ENCODE data around the gene EIF3A. TPM values are rescaled to one million over a fixed set of nuclear protein-coding genes. Genes with fewer than 3 reads are reported as not detected.

EIF3A gene
- polyA plus RNA-seq, 1 donor from 2014 or later: 38.6 TPM

DNA sequence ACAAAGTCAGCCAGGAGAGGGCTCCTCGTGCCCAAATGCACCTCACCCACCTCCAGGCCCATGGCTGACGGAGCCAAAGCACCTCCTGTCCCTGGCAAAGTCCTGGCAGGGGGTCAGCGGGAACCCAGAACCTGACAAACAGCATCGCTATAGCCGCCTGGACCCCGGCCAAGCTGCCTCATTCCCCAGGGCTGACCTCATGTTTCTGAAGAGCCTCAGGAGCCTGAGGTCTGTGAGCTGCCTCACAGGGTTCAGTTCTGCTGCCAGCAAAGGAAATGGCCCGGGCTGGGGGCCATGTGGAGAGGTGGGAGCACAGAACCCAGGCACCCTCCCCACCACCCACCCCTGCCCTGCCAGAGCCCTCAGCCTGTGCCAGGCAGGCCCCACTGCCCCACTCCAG is 55.3 kb downstream of the EIF3A start:
- no peaks in the 10 kb centered on the region for H4K20me1 ChIP-seq (ENCODE audit: insufficient read depth)
- H3K79me2 ChIP-seq (replicated peaks; ENCODE audit: insufficient read depth, low read length): no peaks in the 10 kb centered on the region
- no peaks in the 10 kb centered on the region for H3K27me3 ChIP-seq (ENCODE audit: insufficient read depth, low read depth, low read length)
- H3K36me3 ChIP-seq (ENCODE audit: insufficient read depth, low read length): no peaks in the 10 kb centered on the region
- H3K27ac ChIP-seq (ENCODE audit: low read length): no peak overlapping the region
- no peaks in the 10 kb centered on the region for H3K9me3 ChIP-seq (ENCODE audit: low read length)
- no peak overlapping the region for H3K4me3 ChIP-seq (ENCODE audit: low read length)
- H3K9ac ChIP-seq (ENCODE audit: low read length): no peak overlapping the region
- H3K9me2 ChIP-seq (ENCODE audit: insufficient read depth, low read length): no peaks in the 10 kb centered on the region
- H3K4me2 ChIP-seq (ENCODE audit: low read length): no peak overlapping the region
- TF ChIP-seq MXI1 (conservative IDR thresholded peaks at IDR 0.05; ENCODE audit: poor library complexity, severe bottlenecking) (no peak), POLR2AphosphoS5 (IDR thresholded peaks at IDR 0.05) (no peak), EZH2 (IDR thresholded peaks at IDR 0.05; ENCODE audit: borderline replicate concordance, insufficient read depth, low read length, poor library complexity, severe bottlenecking) (no peak), SMC3 (conservative IDR thresholded peaks at IDR 0.05; ENCODE audit: poor library complexity) (no peak), EP300 (conservative IDR thresholded peaks at IDR 0.05; ENCODE audit: poor library complexity, severe bottlenecking) (no peak), RAD21 (conservative IDR thresholded peaks at IDR 0.05) (no peak), TAF1 (IDR thresholded peaks at IDR 0.05; ENCODE audit: low read depth) (no peak)
- TF ChIP-seq, protein P1, sequence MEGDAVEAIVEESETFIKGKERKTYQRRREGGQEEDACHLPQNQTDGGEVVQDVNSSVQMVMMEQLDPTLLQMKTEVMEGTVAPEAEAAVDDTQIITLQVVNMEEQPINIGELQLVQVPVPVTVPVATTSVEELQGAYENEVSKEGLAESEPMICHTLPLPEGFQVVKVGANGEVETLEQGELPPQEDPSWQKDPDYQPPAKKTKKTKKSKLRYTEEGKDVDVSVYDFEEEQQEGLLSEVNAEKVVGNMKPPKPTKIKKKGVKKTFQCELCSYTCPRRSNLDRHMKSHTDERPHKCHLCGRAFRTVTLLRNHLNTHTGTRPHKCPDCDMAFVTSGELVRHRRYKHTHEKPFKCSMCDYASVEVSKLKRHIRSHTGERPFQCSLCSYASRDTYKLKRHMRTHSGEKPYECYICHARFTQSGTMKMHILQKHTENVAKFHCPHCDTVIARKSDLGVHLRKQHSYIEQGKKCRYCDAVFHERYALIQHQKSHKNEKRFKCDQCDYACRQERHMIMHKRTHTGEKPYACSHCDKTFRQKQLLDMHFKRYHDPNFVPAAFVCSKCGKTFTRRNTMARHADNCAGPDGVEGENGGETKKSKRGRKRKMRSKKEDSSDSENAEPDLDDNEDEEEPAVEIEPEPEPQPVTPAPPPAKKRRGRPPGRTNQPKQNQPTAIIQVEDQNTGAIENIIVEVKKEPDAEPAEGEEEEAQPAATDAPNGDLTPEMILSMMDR (IDR thresholded peaks at IDR 0.05; ENCODE audit: poor library complexity, severe bottlenecking): no peak
- TF ChIP-seq, protein P2, sequence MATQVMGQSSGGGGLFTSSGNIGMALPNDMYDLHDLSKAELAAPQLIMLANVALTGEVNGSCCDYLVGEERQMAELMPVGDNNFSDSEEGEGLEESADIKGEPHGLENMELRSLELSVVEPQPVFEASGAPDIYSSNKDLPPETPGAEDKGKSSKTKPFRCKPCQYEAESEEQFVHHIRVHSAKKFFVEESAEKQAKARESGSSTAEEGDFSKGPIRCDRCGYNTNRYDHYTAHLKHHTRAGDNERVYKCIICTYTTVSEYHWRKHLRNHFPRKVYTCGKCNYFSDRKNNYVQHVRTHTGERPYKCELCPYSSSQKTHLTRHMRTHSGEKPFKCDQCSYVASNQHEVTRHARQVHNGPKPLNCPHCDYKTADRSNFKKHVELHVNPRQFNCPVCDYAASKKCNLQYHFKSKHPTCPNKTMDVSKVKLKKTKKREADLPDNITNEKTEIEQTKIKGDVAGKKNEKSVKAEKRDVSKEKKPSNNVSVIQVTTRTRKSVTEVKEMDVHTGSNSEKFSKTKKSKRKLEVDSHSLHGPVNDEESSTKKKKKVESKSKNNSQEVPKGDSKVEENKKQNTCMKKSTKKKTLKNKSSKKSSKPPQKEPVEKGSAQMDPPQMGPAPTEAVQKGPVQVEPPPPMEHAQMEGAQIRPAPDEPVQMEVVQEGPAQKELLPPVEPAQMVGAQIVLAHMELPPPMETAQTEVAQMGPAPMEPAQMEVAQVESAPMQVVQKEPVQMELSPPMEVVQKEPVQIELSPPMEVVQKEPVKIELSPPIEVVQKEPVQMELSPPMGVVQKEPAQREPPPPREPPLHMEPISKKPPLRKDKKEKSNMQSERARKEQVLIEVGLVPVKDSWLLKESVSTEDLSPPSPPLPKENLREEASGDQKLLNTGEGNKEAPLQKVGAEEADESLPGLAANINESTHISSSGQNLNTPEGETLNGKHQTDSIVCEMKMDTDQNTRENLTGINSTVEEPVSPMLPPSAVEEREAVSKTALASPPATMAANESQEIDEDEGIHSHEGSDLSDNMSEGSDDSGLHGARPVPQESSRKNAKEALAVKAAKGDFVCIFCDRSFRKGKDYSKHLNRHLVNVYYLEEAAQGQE (IDR thresholded peaks at IDR 0.05; ENCODE audit: borderline replicate concordance): no peak
- H2AFZ ChIP-seq (ENCODE audit: low read depth, low read length): no peak overlapping the region
- H3F3A ChIP-seq (ENCODE audit: insufficient read depth, low read length, poor library complexity, severe bottlenecking): no peaks in the 10 kb centered on the region

DNA sequence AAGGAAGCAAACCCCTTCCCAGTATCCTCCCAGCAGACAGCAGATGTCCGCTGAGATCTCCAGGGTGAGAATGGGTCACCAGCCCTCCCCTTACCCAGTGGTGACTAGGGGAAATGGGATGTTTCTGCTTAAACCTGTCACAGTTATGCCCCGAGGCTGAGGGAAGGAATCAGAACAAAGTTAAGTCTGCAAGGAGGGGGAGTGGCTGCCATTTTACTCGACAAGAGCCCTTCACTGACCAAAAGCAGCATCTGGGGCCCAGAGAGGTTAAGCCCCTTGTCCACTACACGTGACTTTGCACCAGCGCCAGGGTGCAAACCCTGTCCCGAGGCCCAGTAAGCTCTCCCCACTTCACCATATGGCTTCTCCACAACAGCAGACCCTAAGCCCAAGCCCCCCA is 55.7 kb downstream of the EIF3A start:
- no peak overlapping the region for H2AFZ ChIP-seq (ENCODE audit: low read depth, low read length)
- no peak overlapping the region for H3K9ac ChIP-seq (ENCODE audit: low read length)
- no peak overlapping the region for H3K4me3 ChIP-seq (ENCODE audit: low read length)
- H3F3A ChIP-seq (ENCODE audit: insufficient read depth, low read length, poor library complexity, severe bottlenecking): no peaks in the 10 kb centered on the region
- H3K9me3 ChIP-seq (ENCODE audit: low read length): no peaks in the 10 kb centered on the region
- H3K9me2 ChIP-seq (ENCODE audit: insufficient read depth, low read length): no peaks in the 10 kb centered on the region
- no peaks in the 10 kb centered on the region for H3K27me3 ChIP-seq (ENCODE audit: insufficient read depth, low read depth, low read length)
- no peaks in the 10 kb centered on the region for H3K36me3 ChIP-seq (ENCODE audit: insufficient read depth, low read length)
- H3K27ac ChIP-seq (ENCODE audit: low read length): no peak overlapping the region
- no peaks in the 10 kb centered on the region for H3K79me2 ChIP-seq (replicated peaks; ENCODE audit: insufficient read depth, low read length)
- H4K20me1 ChIP-seq (ENCODE audit: insufficient read depth): no peaks in the 10 kb centered on the region
- no peak for TF ChIP-seq EZH2 (IDR thresholded peaks at IDR 0.05; ENCODE audit: borderline replicate concordance, insufficient read depth, low read length, poor library complexity, severe bottlenecking)
- no peak overlapping the region for H3K4me2 ChIP-seq (ENCODE audit: low read length)

DNA sequence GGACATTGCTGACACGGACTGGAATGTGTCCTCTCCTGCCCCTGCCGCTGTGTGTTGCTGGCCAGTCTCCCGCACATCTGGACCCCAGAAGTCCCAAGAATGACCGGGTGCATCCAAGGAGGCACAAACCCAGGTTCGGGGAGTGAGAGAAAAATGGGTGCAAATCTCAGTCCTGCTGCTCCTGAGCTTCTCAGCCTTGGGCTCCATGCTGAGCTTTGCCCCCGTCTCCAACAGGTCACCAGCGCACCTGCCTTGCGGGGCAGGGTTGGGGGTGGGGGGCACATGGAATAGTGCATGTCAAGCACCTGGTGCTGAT is 57.1 kb downstream of the EIF3A start:
- no peaks in the 10 kb centered on the region for H3F3A ChIP-seq (ENCODE audit: insufficient read depth, low read length, poor library complexity, severe bottlenecking)
- H3K27me3 ChIP-seq (ENCODE audit: insufficient read depth, low read depth, low read length): no peaks in the 10 kb centered on the region
- no peak overlapping the region for H3K4me3 ChIP-seq (ENCODE audit: low read length)
- no peaks in the 10 kb centered on the region for H3K79me2 ChIP-seq (replicated peaks; ENCODE audit: insufficient read depth, low read length)
- no peak overlapping the region for H2AFZ ChIP-seq (ENCODE audit: low read depth, low read length)
- no peaks in the 10 kb centered on the region for H3K36me3 ChIP-seq (ENCODE audit: insufficient read depth, low read length)
- no peaks in the 10 kb centered on the region for H3K9me3 ChIP-seq (ENCODE audit: low read length)
- H3K27ac ChIP-seq (ENCODE audit: low read length): no peak overlapping the region
- H3K9ac ChIP-seq (ENCODE audit: low read length): no peak overlapping the region
- H4K20me1 ChIP-seq (ENCODE audit: insufficient read depth): no peaks in the 10 kb centered on the region
- H3K4me2 ChIP-seq (ENCODE audit: low read length): no peak overlapping the region
- TF ChIP-seq TAF1 (IDR thresholded peaks at IDR 0.05; ENCODE audit: low read depth) (no peak), EP300 (conservative IDR thresholded peaks at IDR 0.05; ENCODE audit: poor library complexity, severe bottlenecking) (no peak), EZH2 (IDR thresholded peaks at IDR 0.05; ENCODE audit: borderline replicate concordance, insufficient read depth, low read length, poor library complexity, severe bottlenecking) (no peak), MXI1 (conservative IDR thresholded peaks at IDR 0.05; ENCODE audit: poor library complexity, severe bottlenecking) (no peak), POLR2AphosphoS5 (IDR thresholded peaks at IDR 0.05) (no peak), SMC3 (conservative IDR thresholded peaks at IDR 0.05; ENCODE audit: poor library complexity) (no peak), RAD21 (conservative IDR thresholded peaks at IDR 0.05) (no peak)
- TF ChIP-seq, protein P2 (IDR thresholded peaks at IDR 0.05; ENCODE audit: borderline replicate concordance): no peak
- TF ChIP-seq, protein P1 (IDR thresholded peaks at IDR 0.05; ENCODE audit: poor library complexity, severe bottlenecking): no peak
- no peaks in the 10 kb centered on the region for H3K9me2 ChIP-seq (ENCODE audit: insufficient read depth, low read length)
